GM19193 (cell line): ENCODE measurements around the gene MSI1.

Experiments
- POLR2A ChIP-seq: IDR thresholded peaks from 4 replicates; pipeline ENCODE4 v1.6.1; 2011; ENCODE audit not compliant: insufficient read depth, insufficient read length; ENCODE audit errors: extremely low read depth

The MSI1 gene

DNA sequence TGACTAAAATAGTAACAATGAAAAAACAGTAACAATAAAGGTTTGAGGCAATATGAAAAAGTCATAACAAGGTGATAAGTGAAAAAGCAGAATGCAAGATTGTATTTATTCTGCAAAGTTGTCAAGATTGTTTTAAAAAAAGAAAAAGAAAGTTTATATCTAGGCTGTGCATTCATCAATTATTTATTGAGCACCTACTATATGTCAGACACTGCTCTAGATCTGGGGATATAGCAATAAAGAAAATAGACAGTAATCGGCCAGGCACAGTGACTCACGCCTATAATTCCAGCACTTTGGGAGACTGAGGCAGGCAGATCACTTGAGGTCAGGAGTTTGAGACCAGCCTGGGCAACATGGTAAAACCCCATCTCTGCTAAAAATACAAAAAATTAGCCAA, 45.2 kb downstream of the MSI1 start:
- TF ChIP-seq POLR2A: no peak

DNA sequence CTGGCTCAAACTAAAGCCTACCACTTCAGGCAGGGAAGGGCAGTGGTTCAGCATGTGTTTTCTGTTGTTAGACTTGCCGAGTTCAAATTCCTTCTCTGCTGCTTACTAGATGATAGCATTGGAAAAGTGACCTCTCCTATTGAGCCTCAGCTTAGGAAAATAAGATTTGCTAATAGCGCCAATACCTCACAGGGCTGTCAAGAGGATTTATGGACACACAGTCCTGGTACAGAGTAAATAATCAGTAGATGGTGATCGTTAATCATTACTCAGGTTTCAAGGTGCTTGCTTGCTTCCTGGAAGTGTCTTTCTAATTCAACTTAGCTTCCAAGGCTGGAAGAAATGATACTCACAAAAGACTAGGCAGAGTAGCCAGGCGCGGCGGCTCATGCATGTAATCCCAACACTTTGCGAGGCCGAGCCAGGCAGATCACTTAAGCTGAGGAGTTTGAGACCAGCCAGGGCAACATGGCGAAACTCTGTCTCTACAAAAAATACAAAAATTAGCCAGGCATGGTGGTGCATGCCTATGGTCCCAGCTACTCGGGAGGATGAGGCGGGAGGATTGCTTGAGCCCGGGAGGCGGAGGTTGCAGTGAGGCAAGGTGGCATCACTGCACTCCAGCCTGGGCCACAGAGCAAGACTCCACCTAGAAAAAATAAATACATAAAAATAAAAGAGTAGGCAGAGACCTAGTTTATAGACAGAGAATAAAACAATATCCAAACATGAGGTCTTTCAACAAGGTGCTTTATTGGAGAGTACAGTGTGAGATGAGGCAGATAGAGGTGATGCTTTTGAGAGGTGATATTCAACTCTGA, 47.4 kb downstream of the MSI1 start:
- no peak for TF ChIP-seq POLR2A

DNA sequence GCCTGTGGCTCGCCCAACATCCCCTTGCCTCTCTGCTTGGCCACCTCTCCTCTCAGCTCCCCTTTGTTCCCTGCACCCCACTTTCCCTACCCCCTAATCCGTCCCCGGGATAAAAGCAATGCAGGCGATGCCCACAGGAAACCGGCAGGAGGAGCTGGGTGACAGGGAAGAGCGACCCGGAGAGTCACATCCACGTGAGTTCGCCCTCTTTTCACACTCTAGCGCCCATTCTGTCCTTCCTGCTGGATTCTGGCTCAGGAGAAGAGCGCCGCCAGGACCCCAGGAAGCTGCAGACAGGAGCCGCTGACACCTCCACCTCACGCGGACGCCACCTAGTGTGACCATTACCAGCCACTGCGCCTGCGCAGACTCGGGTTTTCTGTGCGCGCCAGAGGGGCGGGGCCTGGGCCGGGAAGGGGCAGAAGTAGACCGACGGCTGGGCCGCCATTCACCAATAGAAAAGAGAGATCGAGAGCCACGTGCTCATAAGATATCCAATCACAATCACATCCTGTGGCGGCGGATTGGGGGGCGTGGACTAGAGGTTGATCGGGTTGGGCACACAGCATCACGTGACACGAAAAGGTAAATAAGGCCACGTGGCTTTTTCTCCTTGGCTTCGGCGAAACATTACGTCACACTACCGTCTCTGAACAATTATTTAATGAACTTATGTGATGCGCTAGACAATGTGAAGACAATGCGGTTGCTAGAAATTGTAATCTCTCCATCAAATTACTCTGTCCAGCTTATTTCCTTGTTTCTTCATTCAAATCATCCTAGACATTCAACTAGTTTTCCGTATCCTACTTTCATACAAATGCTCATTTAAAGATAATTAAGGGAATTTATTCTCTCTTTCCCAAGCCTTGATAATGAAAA, 51.5 kb downstream of the MSI1 start:
- peak; percentile 86 for TF ChIP-seq POLR2A

DNA sequence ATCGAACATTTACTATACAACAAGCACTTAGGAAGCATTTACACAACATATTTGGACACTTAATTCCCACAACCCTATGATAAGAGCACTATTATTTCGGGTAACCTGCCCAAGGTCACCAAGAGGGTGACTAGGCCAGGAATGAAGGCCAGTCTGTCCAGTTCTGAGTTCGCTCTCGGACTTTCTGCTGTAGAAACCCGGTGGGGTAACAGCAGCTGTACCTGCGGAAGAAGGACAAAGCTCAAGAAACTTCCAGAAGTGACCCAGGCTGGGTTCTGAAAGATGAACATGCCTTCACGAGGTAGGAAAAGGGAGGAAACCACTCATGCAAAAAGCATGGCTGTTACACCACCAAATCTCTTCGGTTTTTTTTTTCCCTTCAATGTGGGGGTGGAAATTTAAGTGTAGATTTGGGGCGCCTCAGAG, 52.2 kb downstream of the MSI1 start:
- no peak for TF ChIP-seq POLR2A

DNA sequence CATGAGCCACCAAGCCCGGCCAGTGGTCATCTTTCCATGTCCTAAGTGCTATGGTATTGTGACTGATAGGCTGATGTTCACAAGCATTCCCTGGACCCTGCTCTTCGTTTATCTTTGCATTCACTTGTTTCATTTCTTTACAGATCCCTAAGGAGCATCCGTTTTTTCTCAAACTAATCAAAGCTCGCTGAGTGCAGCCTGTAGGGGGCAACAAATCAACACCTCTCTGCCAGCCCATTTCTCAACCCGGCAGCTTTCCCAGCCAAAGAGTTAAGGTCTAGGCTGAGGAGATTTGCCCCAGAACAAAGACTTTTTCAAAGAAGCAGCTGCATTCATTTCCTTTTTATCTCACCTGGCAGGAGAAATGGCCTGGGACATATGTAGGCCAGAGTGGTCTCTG, 54.7 kb downstream of the MSI1 start:
- TF ChIP-seq POLR2A: no peak

DNA sequence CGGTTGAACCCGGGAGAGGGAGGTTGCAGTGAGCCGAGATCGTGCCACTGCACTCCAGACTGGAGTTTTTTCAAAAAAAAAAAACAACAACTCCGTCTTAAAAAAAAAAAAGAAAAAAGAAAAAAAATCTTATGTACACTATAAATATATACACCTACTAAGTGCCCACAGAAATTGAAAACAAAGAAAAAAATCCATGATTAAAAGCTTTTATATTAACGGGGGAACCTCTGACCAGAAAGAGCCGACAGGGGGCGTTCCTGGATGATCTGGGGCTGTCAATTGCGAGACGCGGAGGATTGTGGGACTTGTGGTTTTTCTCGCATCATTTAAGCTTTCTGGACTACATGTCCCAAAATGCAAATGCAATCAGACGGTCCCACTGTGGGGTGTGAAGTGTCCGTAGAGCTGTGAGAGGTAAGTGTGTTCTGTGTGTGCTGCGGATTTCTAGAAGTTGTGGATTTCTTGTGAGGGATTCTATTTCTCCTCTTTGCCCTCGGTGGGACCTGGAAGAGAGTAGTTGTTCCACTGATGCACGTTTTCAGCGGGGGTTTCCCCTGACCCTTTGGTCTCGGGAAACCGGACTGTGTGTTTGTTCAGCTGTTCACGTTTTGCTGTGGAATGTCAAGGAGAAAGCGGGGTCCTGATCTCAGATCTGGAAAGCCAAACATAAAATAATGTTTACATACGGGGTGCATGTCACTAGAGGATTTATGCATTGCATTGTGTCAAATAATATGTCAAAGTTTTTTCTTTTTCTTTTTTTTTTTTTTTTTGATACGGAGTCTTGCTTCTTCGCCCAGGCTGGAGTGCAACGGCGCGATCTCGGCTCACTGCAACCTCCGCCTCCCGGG, 66.8 kb downstream of the MSI1 start, which contains the start of gene SIRT4:
Gene SIRT4 (plus strand): TSS at position 360 of the 854 bp plus-strand sequence. CDS start 1,241 bp downstream, outside the sequence.
- peak; percentile 39 for TF ChIP-seq POLR2A

DNA sequence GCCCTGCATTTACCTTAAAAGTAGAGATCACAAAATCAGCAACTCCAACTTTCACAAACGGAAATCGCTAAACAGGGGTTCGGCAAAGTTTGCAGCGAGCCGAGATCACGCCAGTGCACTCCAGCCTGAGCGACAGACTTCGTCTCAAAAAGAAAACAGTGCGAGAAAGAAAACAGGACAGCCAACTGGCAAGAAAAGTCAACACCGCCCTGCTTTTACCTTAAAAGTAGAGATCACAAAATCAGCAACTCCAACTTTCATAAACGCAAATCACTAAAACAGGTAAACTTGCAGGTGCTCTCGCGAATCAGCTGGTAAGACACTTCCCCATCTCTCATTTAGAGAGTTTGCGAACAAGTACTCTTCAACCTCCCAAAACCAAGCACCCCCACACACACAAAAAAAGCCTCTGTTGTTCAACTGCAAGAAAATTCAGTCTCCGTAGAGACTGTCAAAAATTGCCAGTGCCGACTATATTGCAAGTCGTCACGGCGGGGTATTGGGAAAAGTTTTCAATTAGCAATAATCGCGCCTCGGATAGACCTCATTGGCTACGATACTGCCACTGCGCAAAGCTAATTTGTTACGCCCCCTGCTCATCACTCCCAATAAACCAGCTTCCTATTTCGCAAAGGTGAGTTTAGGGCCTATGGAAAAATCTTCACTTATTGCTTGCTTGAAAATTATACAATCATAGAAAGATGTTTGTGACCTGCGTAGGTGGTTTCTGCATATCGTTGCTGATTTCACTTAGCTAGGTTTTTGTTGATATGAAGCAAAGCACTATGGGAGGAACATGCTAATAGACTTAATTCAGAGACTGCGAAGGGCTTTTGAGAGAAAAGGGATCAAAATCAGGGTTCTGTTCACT, 76.1 kb downstream of the MSI1 start, which contains the start of gene RNU4-1:
Gene RNU4-1 (minus strand): TSS at position 577 of the 871 bp plus-strand sequence.
- peak; percentile 100 for TF ChIP-seq POLR2A

DNA sequence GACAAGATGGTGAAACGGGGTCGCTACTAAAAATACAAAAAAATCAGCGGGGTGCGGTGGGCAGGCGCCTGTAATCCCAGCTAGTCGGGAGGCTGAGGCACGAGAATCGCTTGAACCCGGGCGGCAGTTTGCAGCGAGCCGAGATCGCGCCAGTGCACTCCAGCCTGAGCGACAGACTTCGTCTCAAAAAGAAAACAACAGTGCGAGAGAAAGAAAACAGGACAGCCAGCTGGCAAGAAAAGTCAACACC, 76.6 kb downstream of the MSI1 start:
- TF ChIP-seq POLR2A: no peak
